Right lobe of liver (tissue), 4 donors: Measurements from ENCODE around the gene PEX11G.

ENCODE experiments used
- POLR2A ChIP-seq: fragments of 450-650 bp; IDR thresholded peaks from one replicate; pipeline ENCODE4 v1.6.1; 2017; ENCODE audit warnings: antibody characterized with exemption, mild to moderate bottlenecking
- TF ChIP-seq, protein P1 (sequence below), 4 donors: fragments of 200-600 bp in 3 of 4; fragments of 450-650 bp in 1 of 4; IDR thresholded peaks; one replicate each; pipeline versions ENCODE4 v1.5.1 to v1.8.0; 2016 to 2022; ENCODE audit warnings: antibody characterized with exemption in 4 of 4, mild to moderate bottlenecking in 2 of 4
- donor health status: DM: no; HTN: no; CAD: no.
- donor health status: DM: no; HTN: no; CAD: no.
- donor health status: DM: no; HTN: yes; CAD: no.

DNA sequence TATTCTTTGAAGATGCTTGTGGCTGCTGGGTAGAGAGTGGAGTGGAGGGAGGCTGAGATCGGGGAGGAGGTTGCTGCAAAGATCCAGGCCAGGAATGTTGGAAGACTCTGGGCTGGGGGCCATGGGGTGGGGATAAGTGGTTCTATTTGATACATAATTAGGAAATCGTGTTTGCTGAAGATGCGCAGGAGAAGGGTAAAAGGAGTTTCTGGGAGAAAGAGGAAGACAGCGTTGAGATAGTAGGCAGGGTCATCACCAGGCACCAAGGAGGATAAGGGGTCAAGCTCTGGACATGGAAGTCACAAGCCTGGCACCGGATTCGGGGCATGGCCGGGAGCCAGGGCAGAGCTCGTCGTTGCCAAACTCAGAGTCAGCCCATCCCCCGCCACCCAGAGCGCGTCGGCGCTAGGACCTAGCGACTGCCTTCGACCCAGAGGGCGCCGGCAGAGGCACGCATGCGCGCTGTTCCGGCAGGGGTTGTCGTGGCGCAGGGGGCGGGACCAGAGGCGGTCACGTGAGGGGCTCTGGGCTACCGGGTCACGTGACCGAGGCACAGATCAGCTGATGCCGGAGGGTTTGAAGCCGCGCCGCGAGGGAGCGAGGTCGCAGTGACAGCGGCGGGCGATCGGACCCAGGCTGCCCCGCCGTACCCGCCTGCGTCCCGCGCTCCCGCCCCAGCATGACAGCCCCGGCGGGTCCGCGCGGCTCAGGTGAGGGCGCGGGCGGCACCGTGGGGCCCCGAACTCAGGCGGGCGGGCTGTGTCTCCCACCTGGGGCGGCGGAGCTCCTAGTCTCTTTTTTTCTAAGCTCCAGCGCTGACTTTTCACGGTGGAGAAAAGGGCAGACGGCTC lies 33.5 kb upstream of the PEX11G start, which contains the start of gene MCOLN1:
- TF ChIP-seq, protein P1, sequence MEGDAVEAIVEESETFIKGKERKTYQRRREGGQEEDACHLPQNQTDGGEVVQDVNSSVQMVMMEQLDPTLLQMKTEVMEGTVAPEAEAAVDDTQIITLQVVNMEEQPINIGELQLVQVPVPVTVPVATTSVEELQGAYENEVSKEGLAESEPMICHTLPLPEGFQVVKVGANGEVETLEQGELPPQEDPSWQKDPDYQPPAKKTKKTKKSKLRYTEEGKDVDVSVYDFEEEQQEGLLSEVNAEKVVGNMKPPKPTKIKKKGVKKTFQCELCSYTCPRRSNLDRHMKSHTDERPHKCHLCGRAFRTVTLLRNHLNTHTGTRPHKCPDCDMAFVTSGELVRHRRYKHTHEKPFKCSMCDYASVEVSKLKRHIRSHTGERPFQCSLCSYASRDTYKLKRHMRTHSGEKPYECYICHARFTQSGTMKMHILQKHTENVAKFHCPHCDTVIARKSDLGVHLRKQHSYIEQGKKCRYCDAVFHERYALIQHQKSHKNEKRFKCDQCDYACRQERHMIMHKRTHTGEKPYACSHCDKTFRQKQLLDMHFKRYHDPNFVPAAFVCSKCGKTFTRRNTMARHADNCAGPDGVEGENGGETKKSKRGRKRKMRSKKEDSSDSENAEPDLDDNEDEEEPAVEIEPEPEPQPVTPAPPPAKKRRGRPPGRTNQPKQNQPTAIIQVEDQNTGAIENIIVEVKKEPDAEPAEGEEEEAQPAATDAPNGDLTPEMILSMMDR (IDR thresholded peaks at IDR 0.05) = no peak
- peak; percentile 67 for TF ChIP-seq POLR2A
